Right ventricle myocardium inferior (tissue), 1 donor: ENCODE data around the gene SENP7. TPM values are rescaled to one million over a fixed set of nuclear protein-coding genes. Genes with fewer than 3 reads are reported as not detected.

Experiments used
- ATAC-seq: fragments of 200-7000 bp; cut with Tn5 transposase; one replicate; pipeline ENCODE4 v1.9.1; 2020; ENCODE audit warnings: mild to moderate bottlenecking, moderate library complexity
- DNase-seq: peaks from one replicate; pipeline ENCODE4 v3.0.0; 2021; ENCODE audit errors: missing footprints
- intact Hi-C: fragments of 100-400 bp; cut with DNase I; formaldehyde crosslinking; loops from one replicate; pipeline ENCODE4 v1.11.0; 2022
- total RNA-seq: library from RNA; stranded (reverse); fragmentation: NEBNext Ultra II Directional; extraction: Animal tissue kit (Norgen Biotek cat#: 25700); gene quantifications from one replicate; pipeline ENCODE4 v1.2.1, GENCODE V29; 2021
- donor health status: DM: no; HTN: yes; CAD: no; lungs with severe emphysema.

SENP7 gene
- total RNA-seq, 1 donor from 2014 or later = 10.3 TPM

- intact Hi-C loops = no loop called here
- DNase-seq (no peak), ATAC-seq (no peak)
Measured at GRCh38 chr3:101303089-101303731, 209.8 kb downstream of the SENP7 start.

- DNase-seq (peak; percentile 67), ATAC-seq (no peak)
- intact Hi-C loops = no loop called here
Measured at GRCh38 chr3:101300073-101300472, 212.9 kb downstream of the SENP7 start.

GRCh38 chr3:101292027-101292426, 221.0 kb downstream of the SENP7 start:
- intact Hi-C loops = no loop called here
- no peak for ATAC-seq
- no peak for DNase-seq

- DNase-seq (no peak), ATAC-seq (no peak)
- intact Hi-C loops = no loop called here
Measured at GRCh38 chr3:101288294-101288693, 224.7 kb downstream of the SENP7 start.

GRCh38 chr3:101284757-101285156, 228.3 kb downstream of the SENP7 start:
- DNase-seq = no peak
- ATAC-seq = no peak
- intact Hi-C loops = no loop called here

GRCh38 chr3:101281521-101282030, 231.4 kb downstream of the SENP7 start:
- ATAC-seq (no peak), DNase-seq (no peak)
- intact Hi-C loops = no loop called here

- no peak for DNase-seq
- ATAC-seq = no peak
- intact Hi-C loops = no loop called here
Measured at GRCh38 chr3:101279765-101280385, 233.1 kb downstream of the SENP7 start.

- intact Hi-C loops = no loop called here
Measured at GRCh38 chr3:101279162-101279561, 233.8 kb downstream of the SENP7 start.

GRCh38 chr3:101278727-101279126, 234.3 kb downstream of the SENP7 start:
- intact Hi-C loops = no loop called here

More at GRCh38 chr3:101279162-101279561, 233.8 kb downstream of the SENP7 start:
- no peak for ATAC-seq
- DNase-seq = no peak

More at GRCh38 chr3:101278727-101279126, 234.3 kb downstream of the SENP7 start:
- no peak for ATAC-seq
- DNase-seq = no peak

Other genes starting within 250 kb of the SENP7 start
- 0.14 TPM for gene IMPG2, start 192.6 kb downstream of the SENP7 start, total RNA-seq
- 29.1 TPM for gene TRMT10C, start 48.7 kb upstream of the SENP7 start, total RNA-seq
- 125 TPM for gene PCNP, start 61.0 kb upstream of the SENP7 start, total RNA-seq
- 9.7 TPM for gene ZBTB11, start 163.9 kb upstream of the SENP7 start, total RNA-seq
- 829 TPM for gene RPL24, start 173.5 kb upstream of the SENP7 start, total RNA-seq
- gene CEP97, start 211.4 kb upstream of the SENP7 start, total RNA-seq = 7.3 TPM